Dedifferentiated amniotic fluid mesenchymal stem cell (primary cell): ENCODE data around the gene TXNDC5.
"Not testable (repeated sequence)": the region's sequence is repeated elsewhere in the genome, so short reads cannot be mapped to it uniquely, and the experiment has no call there.

Source experiments
- DNase-seq: peaks from one replicate; pipeline ENCODE4 v3.0.0-alpha.2; 2016; ENCODE audit errors: extremely low spot score

The TXNDC5 gene

GRCh38 chr6:7914991-7915789, 4.6 kb upstream of the TXNDC5 start:
- DNase-seq: no peak

- no peak for DNase-seq
These were observed 3.7 kb upstream of the TXNDC5 start for GRCh38 chr6:7914311-7914710.

GRCh38 chr6:7912736-7913517, 2.3 kb upstream of the TXNDC5 start:
- no peak for DNase-seq

- DNase-seq: no peak
These were observed 1.4 kb upstream of the TXNDC5 start for GRCh38 chr6:7912024-7912423.

- no peak for DNase-seq
These were observed 747 bp upstream of the TXNDC5 start for GRCh38 chr6:7911345-7911725.

GRCh38 chr6:7910298-7910653, 312 bp downstream of the TXNDC5 start:
- DNase-seq: no peak

GRCh38 chr6:7909323-7910276, 988 bp downstream of the TXNDC5 start:
- DNase-seq: no peak

- DNase-seq: no peak
These were observed 3.4 kb downstream of the TXNDC5 start for GRCh38 chr6:7907159-7907558.

- no peak for DNase-seq
These were observed 3.8 kb downstream of the TXNDC5 start for GRCh38 chr6:7906741-7907140.

- no peak for DNase-seq
These were observed 5.2 kb downstream of the TXNDC5 start for GRCh38 chr6:7905416-7905815.

GRCh38 chr6:7904654-7905319, 5.8 kb downstream of the TXNDC5 start:
- DNase-seq: no peak

- no peak for DNase-seq
These were observed 6.9 kb downstream of the TXNDC5 start for GRCh38 chr6:7903673-7904072.

- DNase-seq: no peak
These were observed 7.7 kb downstream of the TXNDC5 start for GRCh38 chr6:7902867-7903266.

GRCh38 chr6:7902221-7902620, 8.4 kb downstream of the TXNDC5 start:
- DNase-seq: no peak

- DNase-seq: no peak
These were observed 8.8 kb downstream of the TXNDC5 start for GRCh38 chr6:7901780-7902179.

- DNase-seq: no peak
These were observed 9.5 kb downstream of the TXNDC5 start for GRCh38 chr6:7901056-7901455.

- no peak for DNase-seq
These were observed 10.0 kb downstream of the TXNDC5 start for GRCh38 chr6:7900621-7901020.

- no peak for DNase-seq
These were observed 10.7 kb downstream of the TXNDC5 start for GRCh38 chr6:7899889-7900213.

GRCh38 chr6:7899101-7899888, 11.3 kb downstream of the TXNDC5 start:
- DNase-seq: no peak

- DNase-seq: not testable (repeated sequence)
These were observed 12.4 kb downstream of the TXNDC5 start for GRCh38 chr6:7898193-7898586.
